Midbrain (tissue), 1 donor: ENCODE results near the gene SH3RF3.

Experiments used
- DNase-seq: peaks from one replicate; lab custom pipeline; 2025; lab: John Stamatoyannopoulos, UW

SH3RF3 gene

DNA sequence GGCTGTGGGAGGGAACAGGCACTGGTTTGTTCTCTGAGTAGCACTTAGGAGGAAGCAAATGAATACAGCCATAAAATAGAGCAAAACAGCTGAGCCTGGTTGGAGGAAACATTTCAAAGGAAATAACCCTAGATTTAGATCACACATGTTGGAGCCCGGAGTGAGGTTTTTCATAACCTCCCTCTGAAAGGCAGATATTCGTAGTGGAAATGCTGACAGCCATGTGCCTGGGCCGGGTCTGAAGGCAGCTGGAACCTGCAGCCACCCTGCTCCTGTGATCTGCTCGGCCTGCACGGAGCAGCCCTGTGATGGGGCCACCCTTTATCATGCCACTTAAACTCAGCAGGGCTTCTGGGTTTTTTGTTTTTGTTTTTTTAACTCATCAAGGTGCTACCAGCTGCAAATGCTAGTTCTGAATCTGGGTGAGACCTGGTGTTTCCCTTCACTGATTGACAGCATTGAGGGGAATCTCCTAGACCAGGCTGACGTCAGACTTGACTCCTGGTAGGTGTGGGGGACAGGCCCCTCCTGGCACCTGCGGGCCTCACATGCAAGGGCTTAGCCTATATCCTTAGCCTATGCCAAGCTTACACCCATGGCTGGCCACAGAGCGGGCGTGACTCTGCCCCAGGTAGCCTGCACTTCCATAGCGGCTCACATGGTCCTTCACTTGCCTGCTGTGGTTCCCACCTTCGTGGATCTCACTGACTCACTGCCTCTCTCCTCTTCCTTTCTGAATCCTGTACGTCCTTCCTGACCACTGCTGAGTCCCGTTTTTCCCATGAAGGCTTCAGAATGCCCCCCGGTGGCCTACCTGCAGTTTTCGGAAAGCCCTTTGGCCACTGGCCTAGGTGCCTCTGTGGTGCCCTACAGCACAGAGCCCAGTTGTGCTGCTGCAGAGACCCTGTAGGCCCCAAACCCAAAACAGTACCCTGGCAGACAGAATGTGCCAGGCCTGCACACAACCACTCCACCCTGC, 267.5 kb downstream of the SH3RF3 start:
- DNase-seq = no peak

- DNase-seq = no peak
Measured at GRCh38 chr2:109397893-109398292, 268.9 kb downstream of the SH3RF3 start.

DNA sequence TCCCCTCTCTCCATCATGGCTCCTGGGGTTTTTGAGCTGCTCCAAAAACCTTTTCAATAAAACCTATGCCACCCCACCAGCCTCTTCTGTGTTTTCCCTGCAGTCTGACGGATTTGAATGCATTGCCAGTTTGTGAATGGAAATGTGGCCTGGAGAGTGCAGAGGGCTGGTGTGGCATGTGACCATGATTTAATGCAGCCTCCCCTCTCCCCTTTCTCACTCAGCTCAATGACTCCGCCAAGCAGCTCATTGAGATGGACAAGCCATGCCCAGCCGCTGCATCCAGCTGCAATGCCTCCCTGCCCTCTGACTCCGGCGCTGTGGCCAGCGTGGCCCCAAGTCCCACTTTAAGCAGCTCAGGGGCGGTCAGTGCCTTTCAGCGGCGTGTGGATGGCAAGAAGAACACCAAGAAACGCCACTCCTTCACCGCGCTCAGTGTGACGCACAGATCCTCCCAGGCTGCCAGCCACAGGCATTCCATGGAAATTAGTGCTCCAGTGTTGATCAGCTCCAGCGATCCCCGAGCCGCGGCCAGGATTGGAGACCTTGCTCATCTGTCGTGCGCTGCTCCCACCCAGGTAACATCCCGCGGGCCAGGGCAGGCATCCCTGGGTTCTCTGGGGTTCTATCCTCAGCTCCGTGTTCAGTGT, 269.5 kb downstream of the SH3RF3 start:
- no peak for DNase-seq

DNA sequence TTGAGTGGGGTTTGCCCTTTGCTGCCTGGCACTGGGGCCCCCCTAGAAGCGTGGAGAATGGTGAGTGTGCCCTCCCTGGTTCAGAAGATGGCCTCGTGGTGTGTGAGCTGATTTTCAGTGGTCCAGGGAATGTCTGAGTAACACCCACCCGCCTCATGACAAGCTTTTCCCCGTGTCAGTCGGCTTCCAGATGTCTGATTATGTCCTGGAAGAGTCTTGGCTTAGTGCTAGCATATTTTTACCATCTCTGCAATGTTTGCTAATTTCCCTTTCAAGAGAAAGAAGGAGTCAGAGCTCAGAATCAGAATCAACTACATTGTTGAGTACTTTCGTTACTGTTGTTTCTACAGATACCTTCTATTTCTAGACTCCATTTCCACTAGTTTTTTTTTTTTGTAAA, 270.1 kb downstream of the SH3RF3 start:
- DNase-seq = no peak

DNA sequence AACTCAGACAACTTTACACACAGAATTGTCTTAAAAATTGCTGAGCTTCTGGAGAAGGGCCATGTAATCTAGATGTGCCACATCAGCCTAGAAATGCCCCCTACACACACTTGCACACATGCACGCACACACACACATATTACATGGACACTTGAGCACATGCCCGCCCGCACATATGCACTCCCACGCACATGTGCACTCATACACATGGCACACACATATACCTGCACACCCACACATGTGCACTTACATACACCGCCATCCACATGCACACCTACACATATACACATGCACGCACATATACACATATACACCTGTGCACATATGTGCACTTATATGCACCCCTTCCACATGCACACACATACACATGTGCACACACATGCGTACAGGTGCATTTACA, 271.1 kb downstream of the SH3RF3 start:
- DNase-seq = no peak

DNA sequence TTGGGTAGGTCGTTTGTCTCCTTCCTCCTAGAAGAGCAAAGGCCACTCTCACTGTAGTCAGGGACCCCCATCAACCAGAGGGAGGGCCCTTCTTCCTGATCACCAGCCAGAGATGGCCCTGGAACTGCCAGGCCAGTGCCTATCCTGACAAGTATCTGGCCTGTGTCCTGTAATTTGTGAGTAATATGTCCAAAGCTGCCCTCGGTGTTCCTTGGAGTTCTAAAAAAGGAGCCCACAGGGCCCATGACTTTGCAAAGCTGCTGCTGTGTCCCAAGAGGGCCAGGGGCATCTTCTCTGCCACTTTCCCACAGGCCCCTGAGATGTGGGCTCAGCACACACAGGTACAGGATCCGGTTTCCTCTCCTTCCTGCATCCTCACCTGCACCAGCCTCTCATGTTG, 272.4 kb downstream of the SH3RF3 start:
- DNase-seq = no peak

DNA sequence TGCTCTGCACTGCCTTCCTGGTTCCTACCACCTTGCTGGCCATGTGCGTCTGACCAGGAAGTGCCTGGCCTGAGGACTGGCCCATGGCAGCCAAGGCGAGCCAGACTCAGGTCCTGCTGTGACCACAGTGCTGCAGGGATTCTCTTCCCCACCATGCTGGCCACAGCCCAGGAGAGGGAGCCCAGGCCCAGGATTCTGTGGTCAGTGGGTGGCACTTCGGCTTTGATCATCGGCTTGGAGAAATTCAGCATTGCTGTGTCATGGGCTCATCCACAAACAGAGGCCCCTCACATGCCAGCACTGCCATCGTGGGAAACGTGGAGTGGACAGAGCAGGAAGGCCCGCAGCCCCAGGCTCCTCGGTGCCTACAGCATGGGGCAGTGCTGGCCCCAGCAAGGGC, 273.2 kb downstream of the SH3RF3 start:
- DNase-seq = no peak

- DNase-seq = no peak
Measured at GRCh38 chr2:109402980-109403840, 274.2 kb downstream of the SH3RF3 start.

- no peak for DNase-seq
Measured at GRCh38 chr2:109403841-109404201, 274.8 kb downstream of the SH3RF3 start.

GRCh38 chr2:109404681-109405080, 275.7 kb downstream of the SH3RF3 start:
- DNase-seq = no peak

DNA sequence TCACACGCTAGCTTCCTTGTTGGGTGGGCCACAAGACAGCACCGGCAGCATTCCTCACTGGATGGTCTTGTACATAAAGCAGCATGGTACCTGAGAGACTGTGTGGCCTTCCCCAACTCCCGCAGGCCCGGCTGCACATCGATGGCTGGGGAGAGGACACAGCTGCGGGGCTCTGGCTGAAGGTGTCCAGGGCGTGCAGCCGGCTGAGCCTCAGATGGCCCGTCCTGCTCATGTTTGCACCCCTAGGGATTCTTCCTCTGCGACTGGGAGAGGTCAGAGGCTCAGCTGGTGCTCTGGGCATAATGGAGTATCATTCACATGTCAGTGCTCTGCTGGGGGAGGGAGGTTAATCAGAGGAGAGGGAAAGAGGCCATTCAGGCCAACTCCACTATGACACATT, 276.9 kb downstream of the SH3RF3 start:
- no peak for DNase-seq

GRCh38 chr2:109406301-109406700, 277.3 kb downstream of the SH3RF3 start:
- DNase-seq = no peak

GRCh38 chr2:109407276-109408042, 278.5 kb downstream of the SH3RF3 start:
- DNase-seq = no peak

GRCh38 chr2:109408043-109408335, 279.0 kb downstream of the SH3RF3 start:
- DNase-seq = no peak

DNA sequence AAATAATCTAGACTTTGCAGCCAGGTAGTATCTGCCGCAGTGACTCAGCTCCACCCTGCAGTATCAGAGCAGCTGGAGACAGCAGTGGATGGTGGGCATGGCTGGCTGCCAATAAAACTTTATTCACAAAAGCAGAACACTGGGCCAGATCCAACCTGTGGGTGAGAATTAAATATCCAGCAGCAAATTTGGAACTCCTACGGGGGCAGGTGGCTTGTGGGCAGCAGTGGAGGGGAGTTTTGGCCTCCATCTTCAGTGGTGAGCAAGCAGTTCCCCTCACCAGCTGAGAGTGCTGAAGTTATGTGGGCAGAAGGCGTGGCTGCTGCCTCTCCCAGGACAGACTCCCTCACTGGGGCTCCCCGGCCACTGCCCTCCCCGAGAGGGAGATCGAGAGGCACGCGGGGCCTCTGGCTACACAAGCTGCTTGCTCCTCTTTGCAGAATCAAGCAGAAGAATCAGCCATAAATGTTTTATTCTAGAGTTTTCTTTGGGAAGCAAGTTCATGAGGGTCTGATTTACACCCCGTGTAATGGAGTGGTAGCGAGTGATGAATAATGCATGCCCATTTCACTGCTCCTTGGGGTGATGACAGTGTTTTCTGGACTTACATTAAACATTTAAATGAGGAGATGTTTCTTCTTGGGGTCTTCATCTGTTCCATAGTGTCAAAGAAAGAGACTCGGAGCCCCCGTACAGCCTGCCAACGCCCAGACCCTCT, 280.5 kb downstream of the SH3RF3 start:
- DNase-seq = no peak

DNA sequence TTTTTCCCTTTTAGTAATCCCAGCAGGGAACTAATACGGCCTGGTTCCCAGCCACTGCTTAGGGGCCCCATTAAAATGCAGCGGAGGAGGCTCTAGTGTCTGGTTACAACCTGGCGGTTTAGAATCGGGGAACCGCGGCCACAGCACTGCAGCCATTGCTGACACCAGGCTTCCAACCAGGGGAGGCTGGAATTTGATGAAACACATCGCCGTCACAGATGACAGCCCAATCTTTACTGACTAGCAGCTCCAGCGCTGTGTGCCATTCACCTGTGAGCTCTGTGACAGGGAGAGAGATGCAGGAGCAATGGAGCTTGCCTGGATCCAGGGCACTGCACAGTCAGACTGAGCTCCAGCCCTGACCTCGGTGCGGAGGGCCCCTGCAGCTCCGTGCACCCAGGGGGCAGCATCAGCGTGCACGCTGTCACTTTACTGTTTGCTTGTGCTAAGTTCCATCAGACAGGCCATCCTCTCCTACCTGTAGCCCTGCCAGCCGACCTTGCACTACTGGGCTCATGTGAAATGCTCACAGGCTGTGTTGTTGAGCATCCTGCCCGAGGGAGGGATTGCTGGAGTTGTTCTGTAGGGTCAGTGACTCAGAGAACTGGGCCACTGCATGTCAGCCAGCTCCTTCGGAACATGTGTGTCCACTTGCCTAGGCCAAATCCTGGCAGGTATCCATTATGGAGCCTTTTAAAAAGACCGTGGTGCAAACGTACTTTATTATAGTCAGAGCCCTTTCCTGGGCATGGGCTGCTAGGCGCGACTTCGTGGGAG, 281.2 kb downstream of the SH3RF3 start:
- no peak for DNase-seq

GRCh38 chr2:109411640-109412325, 282.8 kb downstream of the SH3RF3 start:
- no peak for DNase-seq

DNA sequence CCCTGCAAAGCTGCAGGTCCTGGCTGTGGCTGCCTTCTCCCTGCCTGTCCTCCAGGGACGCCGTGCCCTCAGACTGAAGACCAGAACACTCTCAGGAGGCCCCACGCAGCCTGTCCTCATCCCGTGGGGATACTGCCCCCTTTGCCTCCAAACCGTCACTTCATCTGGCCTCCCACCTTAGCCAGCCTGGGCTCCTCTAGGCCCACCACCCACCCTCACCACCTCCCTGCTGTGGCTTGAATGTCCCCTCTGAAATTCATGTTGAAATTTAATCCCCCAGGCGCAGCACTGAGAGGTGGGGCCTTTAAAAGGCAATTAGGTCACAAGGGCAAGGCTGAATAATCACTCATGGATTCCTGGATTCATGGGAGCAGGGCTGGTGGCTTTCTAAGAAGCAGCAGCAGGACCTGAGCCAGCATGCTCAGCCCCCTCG, 286.6 kb downstream of the SH3RF3 start:
- no peak for DNase-seq

- no peak for DNase-seq
Measured at GRCh38 chr2:109417701-109418335, 288.8 kb downstream of the SH3RF3 start.
